ENCODE measurements around the gene JAM3.

- no peak for TF ChIP-seq CTCF (IDR thresholded peaks at IDR 0.05)
- no peak for TF ChIP-seq POLR2A (IDR thresholded peaks at IDR 0.05)
Observed at GRCh38 chr11:134069426-134070341, 812 bp downstream of the JAM3 start.
